HG03060 (cell line): ENCODE results near the gene BMPR1B.

Experiments
- ATAC-seq: cut with Tn5 transposase; IDR thresholded peaks from one replicate; pipeline ENCODE4 v1.9.1; 2021; ENCODE audit warnings: low read depth, moderate number of reproducible peaks; ENCODE audit not compliant: unreplicated experiment

Gene BMPR1B

DNA sequence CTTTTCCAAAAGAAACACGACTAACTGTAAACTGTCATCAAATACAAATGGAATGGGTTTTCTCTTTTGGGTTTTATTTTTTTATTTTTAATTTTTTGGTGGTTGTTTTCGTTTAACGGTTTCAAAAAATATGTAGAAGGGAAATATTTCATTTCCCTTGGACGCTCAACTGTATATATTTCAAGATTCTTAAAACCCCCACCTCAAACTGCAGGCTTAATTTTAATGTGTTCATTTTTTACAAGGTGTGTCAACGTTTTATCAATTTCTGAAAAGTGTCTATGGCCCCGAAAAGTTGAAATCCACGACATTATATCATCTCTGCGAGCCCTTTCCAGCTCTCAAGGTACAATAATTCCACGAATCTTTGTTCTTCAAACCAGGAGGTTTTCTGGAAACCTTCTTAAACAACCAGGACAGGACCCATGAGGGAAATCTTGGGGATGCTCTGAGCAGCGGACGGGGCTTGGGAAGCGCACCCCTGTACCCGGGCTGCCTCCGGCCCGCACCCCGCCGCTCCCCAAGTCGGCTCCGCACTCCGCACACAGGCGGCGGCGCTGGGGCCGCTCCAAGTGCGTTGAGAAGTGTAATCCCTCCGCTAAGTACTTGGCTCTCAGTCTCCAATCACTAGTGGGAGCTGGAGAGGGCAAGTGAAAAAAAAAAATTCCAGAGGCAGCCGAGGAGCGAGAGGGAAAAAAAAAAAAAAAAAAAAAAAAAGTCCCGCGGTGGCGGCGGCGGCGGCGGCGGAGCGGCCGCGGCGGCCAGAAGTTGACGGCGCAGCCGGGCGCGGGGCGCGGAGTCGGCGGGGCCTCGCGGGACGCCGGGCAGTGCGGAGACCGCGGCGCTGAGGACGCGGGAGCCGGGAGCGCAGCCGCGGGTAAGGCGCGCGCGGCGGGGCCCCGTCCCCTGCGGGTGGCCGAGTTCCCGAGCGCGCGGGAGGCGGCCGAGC is at the start of gene BMPR1B:
Gene BMPR1B, plus strand, starts transcription at position 764 of the 949 bp plus-strand sequence. CDS start 346,470 bp downstream, outside the sequence.
- no peak for ATAC-seq

DNA sequence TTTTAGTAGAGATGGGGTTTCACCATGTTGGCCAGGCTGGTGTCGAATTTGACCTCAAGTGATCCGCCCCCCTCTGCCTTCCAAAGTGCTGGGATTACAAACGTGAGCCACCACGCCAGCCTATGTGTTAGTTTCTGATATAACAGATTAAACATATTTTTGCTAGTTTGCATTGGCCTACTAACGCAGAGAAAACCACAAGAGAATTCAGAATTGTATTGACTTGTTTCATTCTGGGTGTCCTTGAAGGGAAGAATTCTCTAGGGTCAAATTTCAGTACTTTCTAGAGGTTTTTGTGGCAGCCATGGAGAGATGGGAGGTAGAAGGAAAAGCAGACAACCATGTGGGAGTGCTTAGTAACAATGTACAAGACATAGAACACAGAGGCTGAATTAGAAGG is 46.1 kb upstream of the BMPR1B start:
- no peak for ATAC-seq

DNA sequence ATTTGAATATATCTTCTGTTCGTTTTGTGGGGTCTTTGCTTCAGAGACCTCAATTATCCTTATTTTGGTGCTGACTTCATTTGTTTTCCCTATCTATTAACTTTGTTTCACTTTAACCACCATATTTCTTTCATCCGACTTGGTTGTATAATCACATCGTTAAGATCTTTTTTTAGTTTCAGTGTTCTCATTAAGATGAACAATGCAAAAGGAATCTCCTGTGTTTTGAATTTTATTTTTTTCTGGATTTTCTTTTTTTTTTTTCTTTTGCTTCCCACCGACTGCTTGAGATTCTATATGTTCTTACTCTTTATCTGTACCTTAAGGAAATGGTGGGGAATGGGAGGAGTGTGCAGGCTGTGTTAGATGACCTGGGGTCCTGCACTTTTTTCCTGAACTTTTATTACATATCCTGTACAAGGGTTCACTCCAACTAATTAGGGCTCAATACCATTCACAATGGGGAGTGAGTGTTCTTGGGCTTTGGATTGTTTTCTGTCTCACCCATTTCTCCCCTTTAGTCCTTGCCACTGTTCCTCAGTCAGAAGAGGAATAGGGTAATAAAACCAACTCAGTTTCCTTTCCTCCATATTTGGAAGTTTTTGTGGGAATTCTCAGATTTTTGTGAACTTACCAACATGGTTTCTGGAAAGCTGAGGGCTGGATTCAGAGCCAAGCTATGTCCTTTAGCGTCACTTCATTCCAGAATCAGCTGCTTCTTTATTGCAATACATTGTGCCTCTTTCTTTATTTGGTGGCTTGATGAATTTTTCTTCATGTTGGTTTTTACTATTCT is 43.2 kb upstream of the BMPR1B start:
- ATAC-seq: no peak

DNA sequence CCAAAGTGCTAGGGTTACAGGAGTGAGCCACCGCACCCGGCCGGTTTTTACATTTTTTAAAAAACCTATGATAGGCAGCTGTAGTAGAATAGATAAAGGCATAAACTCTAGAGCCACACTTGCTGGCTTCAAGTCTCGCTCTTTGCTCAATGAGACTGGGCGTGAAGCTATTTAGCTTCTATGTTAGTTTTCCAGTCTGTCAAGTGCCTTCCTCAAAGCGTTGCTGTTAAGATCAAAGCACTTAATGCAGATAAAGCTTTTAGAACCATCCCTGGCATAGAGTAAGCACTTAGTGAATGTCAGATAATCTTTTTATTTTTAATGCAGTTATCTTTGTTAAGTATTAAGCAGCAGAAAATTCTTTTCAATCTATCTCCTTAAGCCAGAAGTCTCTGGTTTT is 42.0 kb upstream of the BMPR1B start:
- ATAC-seq: no peak

DNA sequence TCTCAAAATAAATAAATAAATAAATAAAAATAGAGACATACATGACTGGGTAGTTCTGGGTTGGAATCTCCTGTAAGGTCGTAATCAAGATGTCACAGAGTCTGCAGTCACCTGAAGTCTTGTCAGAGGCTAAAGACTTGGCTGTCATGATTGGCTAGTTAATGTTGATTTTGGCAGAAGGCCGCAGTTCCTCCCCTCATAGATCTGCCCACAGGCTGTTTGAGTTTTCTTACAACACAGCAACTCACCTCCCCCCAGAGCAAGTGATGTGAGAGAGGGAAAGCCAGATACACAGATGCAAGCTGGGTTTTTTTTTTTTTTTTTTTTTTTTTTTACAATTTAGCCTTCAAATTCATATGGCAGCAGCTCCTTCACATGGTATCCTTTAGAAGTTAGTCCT is 36.4 kb upstream of the BMPR1B start:
- ATAC-seq: no peak

DNA sequence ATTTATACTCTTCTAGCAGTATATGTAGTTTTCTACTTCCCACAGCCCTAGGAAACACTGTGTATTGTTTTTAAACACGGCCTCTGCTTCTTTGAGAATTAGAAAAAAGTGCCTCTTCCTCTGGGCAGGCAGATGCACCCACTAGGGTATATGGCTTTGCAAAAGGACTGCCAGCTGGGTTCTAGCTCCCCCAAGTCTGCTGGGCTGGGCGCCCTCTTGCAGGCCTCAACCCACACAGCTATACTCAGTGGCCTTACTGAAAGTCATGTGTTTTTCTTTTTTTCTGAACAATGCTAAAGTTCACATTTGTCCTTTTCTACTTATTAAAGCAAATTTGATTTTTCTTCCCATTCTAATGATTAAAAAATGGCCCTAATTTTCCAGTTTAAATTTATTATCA is 35.5 kb upstream of the BMPR1B start:
- no peak for ATAC-seq

DNA sequence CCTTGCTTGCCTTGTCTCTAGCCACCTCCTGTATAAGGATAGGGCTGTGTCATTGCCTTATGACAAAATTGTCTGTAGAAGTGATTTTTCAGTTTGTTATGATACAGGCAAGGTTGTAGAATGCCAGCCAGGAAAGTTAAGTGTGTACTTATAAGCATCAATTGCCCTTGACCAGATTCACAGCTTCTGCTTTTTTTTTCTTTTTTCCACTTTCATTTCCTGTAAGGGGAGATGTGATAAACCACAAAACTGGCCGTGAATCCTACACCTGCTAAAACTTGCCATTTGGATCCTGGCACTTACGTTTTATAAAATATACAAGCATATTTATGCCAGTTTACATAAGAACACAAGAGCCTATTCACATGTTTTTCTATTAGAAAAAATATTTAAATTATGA is 35.0 kb upstream of the BMPR1B start:
- ATAC-seq: no peak

DNA sequence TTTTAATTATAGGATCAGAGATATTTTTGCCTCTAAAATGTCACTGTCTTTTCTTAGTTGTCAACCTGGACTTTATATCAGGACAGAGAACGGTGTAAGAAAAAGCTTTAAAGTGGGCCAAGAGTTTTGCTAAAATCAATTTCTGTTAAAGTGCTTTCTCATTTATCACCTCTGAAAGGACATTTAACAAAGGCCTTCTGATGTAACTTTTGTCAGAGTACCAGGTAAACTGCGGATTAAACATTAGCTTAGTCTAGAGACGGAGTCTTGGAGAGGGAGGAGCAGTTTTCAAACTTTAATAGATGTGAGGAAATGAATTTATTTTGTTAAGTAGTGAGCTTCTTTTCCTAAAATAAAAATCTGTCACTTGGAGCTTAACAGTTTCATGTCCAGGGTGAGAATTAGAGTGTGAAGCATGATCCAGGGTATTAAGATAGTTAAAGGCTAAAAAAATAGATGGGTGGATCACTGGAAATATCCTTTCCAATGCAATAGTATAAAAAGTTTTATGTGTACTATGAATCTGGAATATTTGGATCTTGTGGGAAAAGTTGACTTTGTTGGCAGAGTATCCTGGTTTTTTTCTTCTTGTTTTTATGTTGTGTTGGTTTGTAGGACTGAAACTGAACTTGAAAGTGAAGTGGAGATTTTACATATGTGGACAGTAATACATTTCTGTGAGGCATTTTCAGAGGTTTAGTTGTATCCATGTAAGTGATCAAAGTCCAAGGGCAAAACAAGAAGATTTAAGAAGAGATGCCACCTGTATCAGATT is 33.6 kb upstream of the BMPR1B start:
- no peak for ATAC-seq

DNA sequence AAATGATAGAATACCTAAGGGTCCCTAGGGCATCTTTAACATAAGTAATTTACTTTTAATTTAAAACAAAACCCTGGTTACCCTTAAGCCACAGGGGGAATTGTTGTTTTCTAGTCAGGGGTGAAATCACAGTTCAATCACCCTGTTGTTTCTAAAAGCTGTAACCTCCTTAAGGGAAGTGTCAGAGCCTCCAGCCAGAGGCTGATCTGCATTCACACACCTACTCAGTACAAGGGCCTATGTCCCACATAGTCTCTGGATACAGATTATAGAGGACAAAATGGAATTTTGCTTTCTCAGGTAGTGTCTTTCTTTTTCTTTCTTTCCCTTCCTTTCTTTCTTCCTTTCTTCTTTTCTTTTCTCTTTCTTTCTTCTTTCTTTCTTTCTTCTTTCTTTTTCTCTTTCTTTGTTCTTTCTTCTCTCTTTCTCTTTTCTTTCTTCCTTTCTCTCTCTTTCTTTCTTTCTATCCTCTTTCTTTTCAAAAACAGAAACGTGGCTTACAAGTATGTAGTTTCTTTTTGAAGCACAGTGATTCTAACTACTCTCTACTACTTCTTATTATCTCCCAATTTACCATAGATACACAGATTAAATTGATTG is 31.1 kb upstream of the BMPR1B start:
- ATAC-seq: no peak

DNA sequence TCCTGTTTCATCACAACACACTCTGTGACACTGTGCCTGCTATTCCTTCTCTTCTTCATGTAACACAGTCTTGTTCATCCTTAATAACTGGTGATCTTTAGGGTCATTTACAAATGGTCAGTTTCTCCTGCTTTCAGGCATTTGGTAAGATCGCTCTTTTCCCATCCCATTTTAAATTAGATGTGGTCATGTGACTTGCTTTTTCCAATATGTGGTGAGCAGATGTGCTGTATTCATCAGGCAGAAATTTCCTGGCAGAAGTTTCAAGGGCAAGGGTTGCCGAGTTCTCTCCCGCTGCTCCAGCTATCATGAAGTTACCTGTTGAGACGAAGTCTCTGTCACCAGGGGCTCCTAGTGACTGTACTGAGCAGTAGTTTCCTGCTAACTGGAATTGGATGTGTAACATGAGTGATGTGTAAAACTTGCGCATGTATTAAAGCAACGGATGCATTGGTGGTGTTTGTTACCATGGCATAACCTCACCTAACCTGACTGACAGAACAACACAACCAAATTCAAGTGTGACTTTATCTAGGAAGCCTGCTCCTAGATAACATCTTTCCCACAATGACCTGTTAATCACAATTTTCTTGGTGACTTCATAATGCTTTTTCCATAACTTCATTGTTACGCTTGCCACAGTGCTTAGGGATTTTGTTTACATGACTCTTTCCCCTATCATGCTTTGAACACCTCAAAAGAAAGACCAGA is 29.5 kb upstream of the BMPR1B start:
- ATAC-seq: no peak

DNA sequence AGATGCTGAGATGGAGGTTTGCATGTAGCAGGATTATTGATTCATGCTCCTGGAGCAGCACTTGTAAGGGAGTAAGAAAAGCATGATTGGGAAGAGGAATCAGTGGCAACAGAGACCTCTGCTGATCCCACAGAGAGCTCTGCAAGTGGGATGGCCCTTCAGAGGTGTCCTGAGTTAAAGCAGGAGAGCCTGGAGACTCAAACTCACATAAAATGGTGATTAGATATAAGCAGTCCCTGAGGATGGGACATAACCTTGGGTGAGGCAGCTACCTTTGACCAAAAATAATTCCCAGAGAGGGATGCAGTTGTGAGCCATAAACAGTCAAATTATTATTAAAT is 25.4 kb upstream of the BMPR1B start:
- no peak for ATAC-seq

DNA sequence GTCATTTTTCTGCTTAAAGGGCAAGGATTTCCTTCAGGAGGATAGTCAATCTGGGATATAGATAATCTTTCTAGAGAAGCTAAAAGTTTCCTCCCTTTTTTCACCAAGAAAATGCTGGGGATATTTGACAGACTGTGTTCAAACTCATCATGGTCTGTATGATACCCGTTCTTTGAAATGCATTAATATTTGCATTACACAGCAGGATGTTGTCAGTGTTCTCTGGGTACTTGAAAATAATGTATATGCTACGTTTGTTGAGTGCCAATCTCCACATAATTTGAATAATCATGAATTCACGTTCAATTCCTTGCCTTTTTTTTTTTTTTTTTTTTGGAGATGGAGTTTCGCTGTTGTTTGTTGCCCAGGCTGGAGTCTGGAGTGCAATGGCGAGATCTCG is 18.0 kb upstream of the BMPR1B start:
- ATAC-seq: no peak

DNA sequence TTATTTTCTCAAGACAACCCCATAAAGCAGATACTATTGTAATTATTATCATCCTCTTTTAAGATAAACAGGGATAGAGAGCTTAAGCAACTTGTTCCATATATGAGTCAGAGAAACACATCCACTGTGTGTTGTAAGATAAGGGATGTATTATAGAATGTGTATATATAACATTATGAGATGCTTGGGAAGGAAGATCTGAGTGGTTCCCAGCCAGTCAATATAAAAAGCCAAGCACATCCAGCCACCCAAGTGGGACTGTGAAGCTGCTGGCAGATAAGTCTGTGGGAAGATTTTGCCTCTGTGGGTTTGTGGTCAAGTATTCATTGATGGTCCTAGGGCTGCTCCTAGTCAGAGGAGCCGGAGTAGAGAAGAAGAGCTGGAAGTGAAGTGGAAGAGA is 16.5 kb upstream of the BMPR1B start:
- no peak for ATAC-seq

DNA sequence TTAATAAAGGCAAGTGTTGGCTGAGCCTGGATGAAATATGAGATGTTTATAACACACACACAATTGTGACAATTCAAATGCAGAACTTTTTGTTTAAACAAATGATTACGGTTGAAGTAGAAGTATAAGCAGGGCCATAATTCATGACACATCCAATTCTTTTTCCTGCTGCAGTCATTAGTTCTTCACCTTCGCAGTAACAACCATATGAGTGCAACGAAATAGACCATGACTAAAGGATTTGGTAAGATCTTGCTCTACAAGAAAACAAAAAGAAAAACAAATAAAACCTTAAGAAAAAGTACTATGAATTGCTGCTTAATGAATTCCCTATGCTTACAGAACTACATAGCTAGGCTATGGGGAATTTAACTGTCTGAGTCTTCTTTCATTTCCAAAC is 13.9 kb upstream of the BMPR1B start:
- ATAC-seq: no peak

DNA sequence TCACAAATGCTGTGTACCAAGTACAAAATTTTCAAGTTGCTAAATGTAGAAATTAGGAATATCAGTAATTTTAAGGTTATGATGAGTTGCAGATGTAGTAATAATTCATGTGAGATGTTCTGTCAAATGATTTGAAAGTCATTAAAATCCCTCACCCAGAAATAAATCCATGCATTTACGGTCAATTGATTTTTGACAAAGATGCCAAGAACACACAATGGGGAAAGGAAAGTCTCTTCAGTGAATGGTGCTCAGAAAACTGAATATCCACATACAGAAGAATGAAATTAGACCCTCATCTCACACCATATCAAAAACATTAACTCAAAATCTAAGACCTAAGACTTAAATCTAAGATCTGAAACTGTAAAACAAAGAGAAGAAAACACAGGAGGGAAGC is 12.9 kb upstream of the BMPR1B start:
- no peak for ATAC-seq

DNA sequence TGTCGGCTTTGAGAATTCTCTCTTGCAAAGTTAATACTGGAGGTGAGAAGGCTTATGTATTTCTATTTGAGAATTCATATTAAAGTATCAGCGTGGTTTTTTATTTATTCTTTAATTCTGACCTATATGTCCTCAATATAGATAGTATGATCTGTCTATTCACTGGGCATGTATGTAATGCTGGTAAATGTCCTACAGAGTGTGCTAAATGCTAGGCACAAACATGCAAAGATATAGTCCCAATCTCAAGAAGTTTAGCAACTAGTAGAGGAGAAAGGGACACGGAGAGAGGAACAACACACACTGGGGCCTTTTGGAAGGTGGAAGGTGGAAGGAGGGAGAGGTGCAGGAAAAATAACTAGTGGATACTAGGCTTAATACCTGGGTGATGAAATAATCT is 11.0 kb upstream of the BMPR1B start:
- no peak for ATAC-seq

DNA sequence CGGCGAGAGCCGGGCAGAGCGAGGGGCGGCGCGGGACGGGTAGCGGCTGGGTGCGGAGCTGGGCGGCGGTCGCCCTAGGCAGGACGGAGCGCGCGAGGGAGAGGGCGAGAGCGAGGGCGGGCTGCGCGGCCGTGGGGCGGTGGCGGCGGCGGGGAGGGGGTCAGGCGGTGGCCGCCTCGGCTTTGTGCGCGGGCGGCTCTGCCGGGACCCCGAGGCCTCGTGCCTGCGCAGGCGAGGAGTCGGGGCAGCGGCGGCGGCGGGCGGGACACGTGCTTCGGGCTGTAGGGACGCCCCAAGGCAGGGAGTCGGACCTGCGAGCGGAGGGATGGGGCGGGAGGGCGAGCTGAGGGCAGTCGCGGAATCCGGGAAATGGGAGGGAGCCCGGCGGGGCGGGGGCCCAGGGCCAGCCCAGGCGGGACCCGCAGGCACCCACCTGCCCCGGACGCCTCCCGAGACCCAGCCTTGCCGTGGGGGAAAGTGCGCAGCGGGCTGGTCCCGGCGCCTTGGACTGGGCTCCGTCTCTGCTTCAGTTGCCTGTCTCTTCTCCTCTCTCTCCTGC is 465 bp downstream of the BMPR1B start:
- no peak for ATAC-seq

DNA sequence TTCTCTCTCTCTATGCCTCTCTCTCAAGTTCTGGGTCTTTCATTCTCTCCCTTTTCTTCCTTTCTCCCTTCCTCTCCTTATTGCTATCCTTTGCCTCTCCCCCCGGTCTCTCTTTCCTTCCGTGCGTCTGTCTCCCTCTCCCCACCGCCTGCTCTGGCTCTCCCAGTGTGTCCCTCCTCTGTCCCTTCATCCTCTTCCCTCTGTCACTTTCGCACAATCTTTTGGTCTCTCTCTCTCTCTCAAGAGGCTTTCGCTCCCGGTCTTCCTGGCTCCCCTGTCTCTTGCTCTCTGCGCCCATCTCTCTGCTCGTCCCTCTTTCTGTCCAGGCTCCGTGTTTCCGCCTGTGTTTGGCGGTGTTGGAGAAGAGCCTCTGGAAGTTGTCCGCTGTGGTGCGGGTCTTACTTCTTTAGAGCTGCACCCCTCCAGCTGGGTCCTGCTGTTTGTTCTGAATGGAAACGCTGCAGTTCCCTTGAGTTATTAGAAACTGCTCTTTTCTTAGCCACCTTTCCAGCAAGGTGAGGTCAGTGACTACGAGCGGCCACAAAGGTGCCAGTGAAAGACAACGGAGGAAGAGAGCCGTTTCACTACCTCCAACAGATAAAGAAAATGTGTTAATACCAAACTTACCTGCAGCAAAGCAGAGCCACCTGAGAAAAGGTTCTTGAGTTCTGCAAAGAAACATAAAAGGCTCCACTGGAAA is 1.1 kb downstream of the BMPR1B start:
- no peak for ATAC-seq

DNA sequence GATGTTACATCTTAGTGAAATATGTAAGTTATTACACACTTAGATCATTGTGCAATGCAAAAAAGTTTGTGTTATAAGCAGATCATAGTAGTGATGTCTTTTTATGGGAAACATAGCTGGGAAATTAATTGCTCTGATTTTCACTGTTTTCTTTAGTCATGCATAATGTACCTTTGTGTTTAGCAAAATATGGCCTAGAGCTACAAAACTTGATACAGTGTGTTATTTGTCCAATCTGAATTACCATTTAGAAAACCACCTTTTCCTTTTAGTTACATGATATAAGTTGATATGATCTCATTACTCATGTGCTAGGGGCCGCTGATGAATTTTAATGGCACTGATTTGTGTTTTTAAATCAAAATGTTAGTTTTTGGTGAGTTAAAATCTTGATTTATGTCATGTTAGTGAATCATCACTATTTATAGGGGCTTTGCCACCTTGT is 2.0 kb downstream of the BMPR1B start:
- ATAC-seq: no peak
